ENCODE results near the gene IHH. TPM values are rescaled to one million over a fixed set of nuclear protein-coding genes. Genes with fewer than 3 reads are reported as not detected.

IHH gene
- total RNA-seq, 2 donors from 2014 or later: 3.2 to 9.6 TPM

- Histone ChIP-seq H3K27ac (no peak overlapping the region), H3K36me3 (no peaks in the 10 kb centered on the region), H3K9me3 (no peaks in the 10 kb centered on the region), H3K4me3 (no peak overlapping the region), H3K4me1 (replicated peaks) (no peaks in the 10 kb centered on the region), H3K27me3 (replicated peaks; ENCODE audit: insufficient read depth) (no peaks in the 10 kb centered on the region)
- TF ChIP-seq POLR2AphosphoS5 (IDR thresholded peaks at IDR 0.05): no peak
- no peak for TF ChIP-seq CTCF (IDR thresholded peaks at IDR 0.05)
- no peak for TF ChIP-seq POLR2A (IDR thresholded peaks at IDR 0.05)
- 77% methylated on average over 2 of the region's 2 CpGs for WGBS
- DNase-seq (ENCODE audit: low spot score): no peak
- intact Hi-C loops (cut with DNase I): no loop called here
These were observed 51.4 kb downstream of the IHH start for GRCh38 chr2:219009294-219009693.

MicroRNAs encoded within 50 kb of the gene (microRNA counts, 767-probe panel; counts per million panel counts)
- 268 to 431 counts per million in 2 donors for microRNA hsa-miR-3131

Small RNA genes lying within 50 kb of the gene (microRNA-seq; reads per million reads assigned to microRNA genes)
- 0.75 reads per million for gene MIR3131

Small RNA genes lying within 50 kb of the gene (small RNA-seq; reads per million reads assigned to genes)
- gene MIR3131 (0 to 0.20 reads per million in 2 donors), gene RN7SL764P (0 reads per million in 2 donors)

Other genes starting within 250 kb of the IHH start
- under 1 TPM in 1 of 2 donors, not detected in 1; 0.14 TPM for gene PRKAG3, start 229.1 kb downstream of the IHH start, total RNA-seq
- gene WNT6, start 201.1 kb downstream of the IHH start, total RNA-seq: 10 to 100 TPM in 1 of 2 donors, 1 to 10 TPM in 1; 8.0 to 56.5 TPM
- 1 to 10 TPM; 3.6 to 4.3 TPM for gene WNT10A, start 180.1 kb downstream of the IHH start, total RNA-seq
- not detected for gene CDK5R2, start 101.3 kb downstream of the IHH start, total RNA-seq
- gene FEV, start 75.7 kb downstream of the IHH start, total RNA-seq: 10 to 100 TPM in 1 of 2 donors, 1 to 10 TPM in 1; 1.8 to 25.9 TPM
- 1 to 10 TPM in 1 of 2 donors, not detected in 1; 3.0 TPM for gene CRYBA2, start 67.5 kb downstream of the IHH start, total RNA-seq
- 1 to 10 TPM in 1 of 2 donors, not detected in 1; 4.4 TPM for gene CFAP65, start 19.4 kb downstream of the IHH start, total RNA-seq
- gene NHEJ1, start 99.9 kb upstream of the IHH start, total RNA-seq: 10 to 100 TPM; 15.2 to 16.9 TPM
- gene SLC23A3, start 109.1 kb upstream of the IHH start, total RNA-seq: 1 to 10 TPM; 2.3 to 2.9 TPM
- 10 to 100 TPM; 53.6 to 60.1 TPM for gene CNPPD1, start 116.0 kb upstream of the IHH start, total RNA-seq
- 100 to 1,000 TPM in 1 of 2 donors, 10 to 100 TPM in 1; 84.4 to 142 TPM for gene RETREG2, start 117.4 kb upstream of the IHH start, total RNA-seq
- 10 to 100 TPM; 49.0 to 57.2 TPM for gene ZFAND2B, start 145.9 kb upstream of the IHH start, total RNA-seq
- 10 to 100 TPM; 31.9 to 32.1 TPM for gene ABCB6, start 158.0 kb upstream of the IHH start, total RNA-seq
- gene ATG9A, start 168.7 kb upstream of the IHH start, total RNA-seq: 10 to 100 TPM; 38.8 to 78.8 TPM
- 10 to 100 TPM; 64.4 to 85.7 TPM for gene ANKZF1, start 168.9 kb upstream of the IHH start, total RNA-seq
- 10 to 100 TPM; 23.1 to 25.0 TPM for gene GLB1L, start 184.5 kb upstream of the IHH start, total RNA-seq
- gene STK16, start 184.6 kb upstream of the IHH start, total RNA-seq: 10 to 100 TPM; 20.5 to 26.1 TPM
- gene TUBA4B, start 192.3 kb upstream of the IHH start, total RNA-seq: not detected
- gene TUBA4A, start 193.0 kb upstream of the IHH start, total RNA-seq: 10 to 100 TPM; 43.5 to 51.2 TPM
- gene DNAJB2, start 218.4 kb upstream of the IHH start, total RNA-seq: 100 to 1,000 TPM; 155 to 163 TPM
- gene PTPRN, start 248.5 kb upstream of the IHH start, total RNA-seq: 1 to 10 TPM in 1 of 2 donors, under 1 TPM in 1; 0.09 to 6.6 TPM